Measurements from ENCODE around the gene KCNQ4.

GRCh38 chr1:40758004-40758403 is 25.6 kb upstream of the KCNQ4 start:
- TF ChIP-seq PITX1 (CRISPR knock-in tag; IDR thresholded peaks at IDR 0.05): no peak
- TF ChIP-seq, protein P1, sequence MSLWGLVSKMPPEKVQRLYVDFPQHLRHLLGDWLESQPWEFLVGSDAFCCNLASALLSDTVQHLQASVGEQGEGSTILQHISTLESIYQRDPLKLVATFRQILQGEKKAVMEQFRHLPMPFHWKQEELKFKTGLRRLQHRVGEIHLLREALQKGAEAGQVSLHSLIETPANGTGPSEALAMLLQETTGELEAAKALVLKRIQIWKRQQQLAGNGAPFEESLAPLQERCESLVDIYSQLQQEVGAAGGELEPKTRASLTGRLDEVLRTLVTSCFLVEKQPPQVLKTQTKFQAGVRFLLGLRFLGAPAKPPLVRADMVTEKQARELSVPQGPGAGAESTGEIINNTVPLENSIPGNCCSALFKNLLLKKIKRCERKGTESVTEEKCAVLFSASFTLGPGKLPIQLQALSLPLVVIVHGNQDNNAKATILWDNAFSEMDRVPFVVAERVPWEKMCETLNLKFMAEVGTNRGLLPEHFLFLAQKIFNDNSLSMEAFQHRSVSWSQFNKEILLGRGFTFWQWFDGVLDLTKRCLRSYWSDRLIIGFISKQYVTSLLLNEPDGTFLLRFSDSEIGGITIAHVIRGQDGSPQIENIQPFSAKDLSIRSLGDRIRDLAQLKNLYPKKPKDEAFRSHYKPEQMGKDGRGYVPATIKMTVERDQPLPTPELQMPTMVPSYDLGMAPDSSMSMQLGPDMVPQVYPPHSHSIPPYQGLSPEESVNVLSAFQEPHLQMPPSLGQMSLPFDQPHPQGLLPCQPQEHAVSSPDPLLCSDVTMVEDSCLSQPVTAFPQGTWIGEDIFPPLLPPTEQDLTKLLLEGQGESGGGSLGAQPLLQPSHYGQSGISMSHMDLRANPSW (CRISPR knock-in tag; IDR thresholded peaks at IDR 0.05; ENCODE audit: borderline replicate concordance): no peak
- TF ChIP-seq NFYB (CRISPR knock-in tag; IDR thresholded peaks at IDR 0.05): no peak
- TF ChIP-seq PCBP1 (IDR thresholded peaks at IDR 0.05; ENCODE audit: borderline replicate concordance, low read depth, low read length): no peak
- TF ChIP-seq ZNF776 (CRISPR knock-in tag; IDR thresholded peaks at IDR 0.05): no peak
- TF ChIP-seq SNRNP70 (IDR thresholded peaks at IDR 0.05; ENCODE audit: low read depth, low read length): no peak
- no peak for TF ChIP-seq USF2 (IDR thresholded peaks at IDR 0.05; ENCODE audit: low read depth, low read length)
- TF ChIP-seq USF2 (CRISPR knock-in tag; IDR thresholded peaks at IDR 0.05; ENCODE audit: borderline replicate concordance): no peak
- no peak for TF ChIP-seq PHF8 (CRISPR knock-in tag; IDR thresholded peaks at IDR 0.05)

Data from HepG2 (cell line).